Uterus (tissue), 2 donors: ENCODE measurements around the gene PYROXD2.

Experiments
- POLR2A ChIP-seq, 2 donors: fragments of 450-650 bp; IDR thresholded peaks; one replicate each; pipeline ENCODE4 v1.6.1; 2016; ENCODE audit warnings: antibody characterized with exemption in 2 of 2, mild to moderate bottlenecking in 1 of 2, moderate library complexity in 1 of 2
- TF ChIP-seq, protein P1 (sequence below), 4 experiments: fragments of 200-600 bp in 2 of 4; fragments of 450-650 bp in 2 of 4; sonication (generic) in 2 of 4; IDR thresholded peaks; one replicate each; pipeline ENCODE4 v1.5.1; 2016 to 2019; ENCODE audit warnings: antibody characterized with exemption in 4 of 4, mild to moderate bottlenecking in 2 of 4, moderate library complexity in 1 of 4

DNA sequence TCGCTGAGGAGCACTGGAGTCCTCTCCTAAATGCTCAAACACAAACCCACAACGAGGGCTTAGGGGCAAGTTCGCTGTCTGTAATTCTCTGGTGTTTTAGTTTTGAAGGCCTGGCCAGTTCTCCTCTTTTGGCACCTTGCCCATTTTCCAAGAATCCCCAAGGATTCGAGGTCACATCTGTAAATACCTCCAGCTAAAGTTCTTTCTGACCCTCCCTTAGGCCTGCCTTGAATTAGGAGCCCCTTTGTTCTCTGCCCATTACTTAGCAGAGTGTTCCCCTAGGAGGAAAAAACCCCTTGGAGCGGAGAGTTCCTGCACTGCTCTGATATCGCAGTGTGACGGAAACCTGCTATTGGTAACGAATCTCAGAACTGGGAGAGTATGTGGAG lies 743 bp upstream of the PYROXD2 start:
- TF ChIP-seq, protein P1, sequence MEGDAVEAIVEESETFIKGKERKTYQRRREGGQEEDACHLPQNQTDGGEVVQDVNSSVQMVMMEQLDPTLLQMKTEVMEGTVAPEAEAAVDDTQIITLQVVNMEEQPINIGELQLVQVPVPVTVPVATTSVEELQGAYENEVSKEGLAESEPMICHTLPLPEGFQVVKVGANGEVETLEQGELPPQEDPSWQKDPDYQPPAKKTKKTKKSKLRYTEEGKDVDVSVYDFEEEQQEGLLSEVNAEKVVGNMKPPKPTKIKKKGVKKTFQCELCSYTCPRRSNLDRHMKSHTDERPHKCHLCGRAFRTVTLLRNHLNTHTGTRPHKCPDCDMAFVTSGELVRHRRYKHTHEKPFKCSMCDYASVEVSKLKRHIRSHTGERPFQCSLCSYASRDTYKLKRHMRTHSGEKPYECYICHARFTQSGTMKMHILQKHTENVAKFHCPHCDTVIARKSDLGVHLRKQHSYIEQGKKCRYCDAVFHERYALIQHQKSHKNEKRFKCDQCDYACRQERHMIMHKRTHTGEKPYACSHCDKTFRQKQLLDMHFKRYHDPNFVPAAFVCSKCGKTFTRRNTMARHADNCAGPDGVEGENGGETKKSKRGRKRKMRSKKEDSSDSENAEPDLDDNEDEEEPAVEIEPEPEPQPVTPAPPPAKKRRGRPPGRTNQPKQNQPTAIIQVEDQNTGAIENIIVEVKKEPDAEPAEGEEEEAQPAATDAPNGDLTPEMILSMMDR (IDR thresholded peaks at IDR 0.05) = no peak
- no peak for TF ChIP-seq POLR2A (IDR thresholded peaks at IDR 0.05)
